GM21619 (cell line): ENCODE data around the gene CPB2.

Source experiments
- ATAC-seq: cut with Tn5 transposase; IDR thresholded peaks from one replicate; pipeline ENCODE4 v1.9.1; 2021; ENCODE audit not compliant: unreplicated experiment

CPB2 gene, protein sequence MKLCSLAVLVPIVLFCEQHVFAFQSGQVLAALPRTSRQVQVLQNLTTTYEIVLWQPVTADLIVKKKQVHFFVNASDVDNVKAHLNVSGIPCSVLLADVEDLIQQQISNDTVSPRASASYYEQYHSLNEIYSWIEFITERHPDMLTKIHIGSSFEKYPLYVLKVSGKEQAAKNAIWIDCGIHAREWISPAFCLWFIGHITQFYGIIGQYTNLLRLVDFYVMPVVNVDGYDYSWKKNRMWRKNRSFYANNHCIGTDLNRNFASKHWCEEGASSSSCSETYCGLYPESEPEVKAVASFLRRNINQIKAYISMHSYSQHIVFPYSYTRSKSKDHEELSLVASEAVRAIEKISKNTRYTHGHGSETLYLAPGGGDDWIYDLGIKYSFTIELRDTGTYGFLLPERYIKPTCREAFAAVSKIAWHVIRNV

DNA sequence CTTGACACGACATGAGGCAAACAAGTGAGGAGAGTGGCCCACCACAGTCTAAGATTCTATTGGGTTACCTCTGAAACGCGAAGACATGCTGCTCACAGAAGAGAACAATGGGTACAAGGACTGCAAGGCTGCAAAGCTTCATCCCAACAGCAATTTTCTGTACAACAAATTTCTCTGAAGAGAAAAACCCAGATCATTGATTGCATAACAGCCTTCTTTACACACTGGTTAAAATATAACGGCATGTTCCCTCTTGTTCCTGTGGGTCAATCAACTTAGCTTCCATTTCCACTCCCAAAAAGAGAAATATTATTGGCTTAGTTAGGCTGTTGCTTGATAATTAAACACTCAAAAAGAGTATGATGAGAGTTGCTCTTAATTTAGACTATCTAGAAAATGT, at the start of gene CPB2:
Gene CPB2, minus strand, starts transcription at position 166 of the 400 bp plus-strand sequence. Its CDS starts 24 bp downstream, at position 142.
- no peak for ATAC-seq

DNA sequence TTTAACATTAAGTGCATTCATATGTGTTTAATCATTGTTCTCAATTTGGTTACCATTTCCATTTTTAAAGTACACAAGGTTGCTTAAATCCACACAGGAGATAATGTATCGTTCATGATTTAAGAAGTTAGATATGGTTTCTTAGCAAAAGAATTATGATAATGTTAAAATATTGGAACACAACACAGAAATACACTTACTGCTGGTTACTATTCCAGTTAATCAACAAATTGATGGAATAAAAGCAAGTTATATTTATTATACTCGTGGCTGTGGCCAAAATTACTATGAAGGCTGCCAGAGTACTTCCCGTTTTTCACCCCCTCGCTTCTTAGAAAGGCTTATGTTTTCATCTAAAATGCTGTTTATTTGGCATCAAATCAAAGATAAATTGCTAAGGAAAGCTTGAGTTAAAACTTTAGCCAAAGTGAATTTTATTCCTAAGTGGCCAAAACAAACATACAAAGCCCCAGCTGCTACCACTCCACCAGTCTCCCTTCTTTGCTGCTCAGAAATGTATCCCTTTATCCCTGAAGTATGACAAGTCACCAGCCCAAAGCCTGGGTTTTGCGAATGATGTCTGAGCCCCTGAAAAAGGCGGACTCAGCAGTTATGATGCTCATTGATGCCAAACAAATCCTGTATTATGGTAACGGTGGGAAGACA, 49.4 kb upstream of the CPB2 start:
- ATAC-seq = no peak

DNA sequence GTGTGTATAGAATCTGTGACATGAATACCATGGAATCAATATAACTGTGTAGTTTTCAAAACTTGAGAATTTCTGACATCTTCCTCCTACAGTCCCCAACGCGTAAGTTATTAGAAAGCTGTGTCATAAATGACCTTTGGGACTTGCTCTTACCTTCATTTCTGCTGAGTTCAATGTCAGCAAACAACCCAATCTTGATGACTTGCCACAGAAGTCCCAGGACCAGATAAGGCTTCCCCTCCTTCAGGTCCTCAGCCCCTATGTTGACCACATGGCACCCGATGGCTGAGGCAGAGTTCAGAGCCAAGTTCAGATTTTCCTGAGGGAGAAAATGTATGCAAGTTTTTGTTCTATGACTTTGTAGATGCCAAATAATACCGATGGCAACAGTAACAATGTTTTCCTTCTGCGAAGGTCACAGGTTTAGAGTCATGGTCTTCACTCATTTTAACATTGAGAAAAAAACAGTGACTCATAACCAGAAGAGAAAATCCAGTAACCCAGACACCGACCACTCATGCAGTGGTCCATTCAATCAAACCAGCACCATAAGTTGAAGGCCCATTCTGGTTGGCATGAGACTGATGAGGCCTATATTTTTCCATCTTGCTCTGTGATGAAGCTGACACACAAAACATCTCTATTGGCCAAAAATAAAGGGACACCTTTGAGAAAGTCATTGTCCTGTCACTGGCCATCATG, 47.9 kb upstream of the CPB2 start:
- no peak for ATAC-seq

DNA sequence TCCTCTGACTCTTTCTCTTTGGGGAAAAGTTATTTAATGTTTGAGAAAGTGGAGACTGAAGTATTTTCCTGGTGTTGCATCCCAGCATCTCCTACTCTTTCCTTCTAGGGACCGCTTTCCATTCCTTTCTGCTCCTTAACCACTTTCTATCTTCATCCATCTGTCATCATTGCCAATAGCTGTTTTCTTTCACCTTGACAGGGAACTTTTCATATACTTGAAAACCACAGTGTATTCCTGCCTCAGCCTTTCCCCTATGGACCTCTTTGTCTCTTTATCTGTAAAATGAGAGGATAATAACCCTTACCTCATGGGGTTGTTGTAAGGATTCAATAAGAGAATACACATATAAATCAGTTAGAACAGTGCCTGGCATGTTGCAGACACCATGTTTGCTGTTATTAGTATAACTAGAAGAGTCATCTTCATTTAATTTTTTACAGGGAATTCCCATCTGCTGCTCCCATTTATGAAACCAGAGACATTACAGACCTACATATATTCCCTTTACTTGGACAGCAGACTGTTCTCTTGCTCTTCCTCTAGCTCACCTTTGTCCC, 45.4 kb upstream of the CPB2 start:
- no peak for ATAC-seq

DNA sequence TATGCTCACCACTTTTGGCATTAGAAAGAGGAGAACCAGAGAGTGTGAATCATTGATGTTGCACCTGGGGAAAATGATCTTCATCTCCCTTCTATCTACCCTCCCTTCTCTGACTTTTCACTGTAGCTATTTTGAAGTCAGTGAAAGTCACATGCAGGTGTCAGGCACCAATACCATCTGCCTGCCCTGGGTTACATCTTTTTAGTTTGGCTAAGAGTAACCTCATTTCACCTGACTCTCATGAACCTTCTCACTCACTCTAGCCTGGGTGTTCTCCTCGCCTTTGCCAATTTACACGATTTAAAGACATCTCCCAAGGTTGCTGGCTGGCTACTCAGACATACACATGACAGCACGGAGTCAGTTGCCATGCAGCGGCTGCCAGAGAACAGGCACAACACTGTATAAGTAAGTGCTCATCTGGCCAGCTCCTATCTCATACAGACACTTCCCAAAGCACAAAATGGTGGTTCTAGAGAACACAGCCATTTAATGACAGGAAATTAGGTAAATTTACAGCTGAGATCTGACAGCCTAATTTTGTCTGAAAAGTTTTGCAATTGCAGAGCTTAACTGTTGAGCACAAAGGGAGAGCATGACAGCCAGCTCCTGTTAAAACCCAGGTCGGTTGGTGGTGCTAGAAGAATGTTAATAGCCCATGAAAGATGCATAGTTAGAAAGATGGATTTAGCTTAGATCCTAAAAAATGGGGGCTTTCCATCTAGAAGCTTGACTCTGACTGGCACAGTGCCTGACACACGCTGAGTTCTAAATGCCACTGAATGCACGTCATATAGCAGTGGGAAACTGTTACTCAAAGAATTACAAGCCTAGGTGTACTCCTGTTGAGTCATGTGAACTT, 44.7 kb upstream of the CPB2 start:
- no peak for ATAC-seq

DNA sequence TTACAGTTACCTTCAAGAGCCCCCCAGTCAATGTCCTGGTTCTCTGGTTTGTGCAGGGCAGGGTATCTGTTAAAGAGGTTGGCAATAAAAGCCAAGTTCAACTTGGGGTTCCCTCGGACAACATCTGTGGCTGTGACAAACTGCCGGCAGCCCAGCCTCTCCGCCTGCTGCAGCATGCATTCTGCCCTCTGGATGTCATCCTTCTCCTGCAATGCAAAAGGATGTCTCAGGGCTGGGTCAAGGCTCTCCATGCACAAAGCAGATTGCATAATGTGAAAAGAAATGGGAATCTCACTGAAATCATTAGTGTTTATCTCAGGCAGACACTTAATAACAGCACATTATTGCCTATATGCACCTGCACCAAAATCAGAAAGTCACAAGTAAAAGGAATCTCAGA, 42.1 kb upstream of the CPB2 start:
- no peak for ATAC-seq

DNA sequence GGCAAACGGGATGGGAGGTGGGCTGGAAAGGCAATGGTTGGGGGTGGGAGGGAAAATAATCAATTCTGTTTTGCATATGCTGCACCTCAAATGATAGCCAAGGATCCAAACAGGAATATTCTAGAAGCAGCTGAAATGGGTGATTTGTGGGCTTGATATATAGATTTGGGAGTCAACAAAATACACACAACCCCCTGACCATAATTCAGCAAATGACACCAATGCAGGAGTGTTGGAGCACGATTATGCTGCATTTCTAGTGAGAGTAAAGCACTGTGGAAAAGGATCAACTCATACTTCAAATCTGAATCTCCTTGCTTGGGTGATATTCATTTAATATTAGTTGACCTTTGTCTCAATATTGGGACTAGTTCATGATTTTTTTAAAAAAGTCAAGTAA, 41.1 kb upstream of the CPB2 start:
- no peak for ATAC-seq

DNA sequence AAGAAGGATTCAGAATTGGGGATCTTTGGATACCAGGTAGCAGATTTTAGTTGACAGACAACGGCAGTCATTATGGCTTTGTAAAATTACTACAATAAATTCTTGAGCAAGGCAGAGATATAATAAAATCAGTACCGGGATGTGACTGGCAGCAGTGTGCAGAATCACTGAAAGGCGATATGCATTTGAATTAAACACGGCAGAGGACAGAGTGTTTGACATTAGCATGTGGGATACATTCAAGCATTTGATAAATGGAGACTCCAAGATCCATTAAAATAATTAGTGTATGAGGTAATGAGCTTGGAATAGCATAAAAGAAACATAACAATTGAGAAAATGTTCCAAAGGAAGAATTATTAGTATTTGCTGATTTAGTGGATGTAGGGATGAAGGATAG, 40.3 kb upstream of the CPB2 start:
- no peak for ATAC-seq

DNA sequence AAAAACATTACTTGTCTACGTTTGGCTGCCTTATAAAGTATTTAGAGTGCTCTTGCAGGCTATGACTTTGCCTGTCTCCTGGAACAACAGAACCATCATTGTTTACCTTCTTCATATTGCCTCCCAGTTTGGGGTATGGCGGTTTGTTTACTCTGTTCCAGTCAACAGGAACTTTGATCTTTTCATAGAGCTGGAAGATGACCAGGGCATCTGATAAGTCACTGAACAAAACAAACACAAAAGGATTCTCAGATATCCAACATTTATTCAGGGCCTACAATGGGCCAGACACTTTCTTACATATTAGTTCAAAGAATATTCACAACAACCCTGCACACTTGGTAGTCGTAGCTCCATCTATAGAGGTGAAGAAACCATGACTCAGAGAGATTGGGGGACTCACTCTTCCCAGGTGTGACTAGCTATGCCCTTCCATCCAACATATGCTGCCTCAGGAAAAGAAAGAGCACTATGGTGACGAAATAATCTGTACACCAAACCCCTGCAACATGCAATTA, 38.4 kb upstream of the CPB2 start:
- ATAC-seq = no peak

DNA sequence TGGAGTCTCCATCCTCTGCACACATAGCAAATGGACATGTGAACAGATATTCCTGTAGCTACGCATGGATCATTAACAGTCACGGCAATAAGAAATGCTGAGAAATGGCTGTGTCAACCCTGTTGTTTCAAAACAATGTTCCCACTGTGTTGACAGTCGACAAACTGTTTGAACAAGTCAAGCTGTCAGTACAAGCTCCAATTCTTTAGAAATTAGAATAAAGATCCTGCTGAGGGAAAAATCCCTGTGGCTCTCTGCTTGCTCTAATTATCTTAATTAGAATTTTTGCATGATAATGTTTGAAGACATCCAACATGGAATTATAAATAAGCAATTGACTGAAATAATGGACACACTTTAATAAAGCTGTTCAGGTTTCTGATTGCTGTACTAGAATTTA, 37.9 kb upstream of the CPB2 start:
- no peak for ATAC-seq

DNA sequence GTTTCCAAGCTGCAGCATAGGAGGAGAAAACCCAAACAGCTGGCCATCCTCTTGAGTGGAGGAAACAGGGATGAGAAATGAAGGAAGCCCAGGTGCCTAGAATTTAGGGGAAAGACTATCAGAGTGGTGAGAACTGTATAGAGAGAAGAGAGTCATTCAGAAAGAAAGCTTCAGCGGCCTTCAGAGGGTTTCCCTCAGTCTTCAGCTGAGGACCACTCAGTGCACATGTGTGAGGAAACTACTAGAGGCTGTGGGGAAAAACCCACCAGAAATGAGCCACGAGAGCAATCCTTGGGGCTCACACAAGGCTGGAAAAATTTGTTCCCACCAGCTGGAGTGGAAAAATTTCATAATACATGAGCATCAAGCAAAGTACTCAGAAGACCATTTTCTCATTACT, 35.2 kb upstream of the CPB2 start:
- no peak for ATAC-seq

DNA sequence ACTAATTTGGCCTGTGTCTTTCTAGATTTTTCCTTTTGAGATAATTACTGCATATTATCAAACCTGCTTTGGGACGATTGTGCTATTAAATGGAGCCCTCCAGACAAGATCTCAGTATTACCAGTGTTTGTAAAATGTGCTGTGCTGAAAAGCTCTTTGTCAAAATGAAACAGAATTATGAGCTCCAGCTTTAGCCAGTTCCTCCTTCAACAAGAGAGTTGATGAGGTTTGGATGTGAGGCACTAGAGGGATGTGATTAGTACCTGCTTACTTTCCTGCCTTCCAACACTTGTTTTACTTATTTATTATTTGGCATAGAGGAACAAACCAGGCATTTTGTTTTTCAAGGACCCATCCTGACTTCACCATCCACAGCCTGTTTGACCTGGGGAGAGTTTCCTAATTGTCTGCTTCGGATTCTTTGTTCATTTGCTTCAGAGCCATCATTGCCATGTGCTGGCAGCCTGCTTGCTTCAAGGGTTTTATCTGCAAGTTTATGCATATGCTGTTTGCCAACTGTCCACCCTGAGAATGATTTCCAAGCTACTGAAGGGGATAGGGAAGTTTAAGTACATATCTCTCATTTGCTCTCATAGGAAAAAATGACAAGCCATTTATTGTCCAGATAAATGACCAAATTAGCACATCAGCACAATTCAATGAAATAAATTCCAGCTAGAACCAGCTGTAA, 32.9 kb upstream of the CPB2 start:
- no peak for ATAC-seq

DNA sequence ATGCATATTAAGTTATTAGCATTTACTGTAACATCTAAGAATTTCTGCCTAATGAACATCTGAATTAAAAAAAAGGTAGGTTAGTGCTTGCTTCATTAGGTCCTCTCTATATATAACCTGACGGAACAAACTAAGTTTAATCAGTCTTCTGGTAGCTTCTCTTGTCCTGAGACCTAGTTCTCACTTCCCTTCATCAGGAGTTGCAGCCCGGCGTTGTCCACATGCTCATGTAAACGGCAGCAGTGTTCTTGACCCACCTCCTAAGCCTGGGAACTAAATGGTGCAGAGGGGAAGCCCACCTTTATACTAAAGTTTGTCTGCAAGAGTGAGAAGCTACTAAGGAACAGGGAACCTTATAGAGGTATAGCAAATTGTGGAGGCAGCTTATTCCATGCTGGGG, 31.9 kb upstream of the CPB2 start:
- no peak for ATAC-seq

DNA sequence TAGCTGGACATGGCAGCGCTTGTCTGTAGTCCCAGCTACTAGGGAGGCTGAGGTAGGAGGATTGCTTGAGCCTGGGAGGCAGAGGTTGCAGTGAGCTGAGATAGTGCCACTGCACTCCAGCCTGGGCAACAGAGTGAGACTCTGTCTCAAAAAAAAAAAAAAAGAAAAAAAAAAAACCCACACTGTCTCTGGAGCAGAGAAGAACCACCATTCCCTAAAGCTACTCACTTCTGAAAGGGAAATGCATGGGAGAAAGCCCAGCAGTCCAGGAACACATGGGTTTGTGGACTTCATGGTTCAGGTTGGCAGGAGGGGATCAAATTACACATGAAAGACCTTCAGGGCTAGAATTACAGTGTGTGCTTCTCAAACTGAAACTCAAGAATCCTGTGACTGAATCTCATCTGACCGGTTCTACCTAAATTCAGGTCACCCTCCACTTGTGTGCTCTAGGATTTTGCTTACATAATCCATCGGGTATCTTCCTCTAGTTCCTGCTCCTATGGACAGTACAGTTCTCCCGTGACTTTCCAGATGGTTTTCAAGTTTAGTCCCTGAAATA, 30.2 kb upstream of the CPB2 start:
- no peak for ATAC-seq

DNA sequence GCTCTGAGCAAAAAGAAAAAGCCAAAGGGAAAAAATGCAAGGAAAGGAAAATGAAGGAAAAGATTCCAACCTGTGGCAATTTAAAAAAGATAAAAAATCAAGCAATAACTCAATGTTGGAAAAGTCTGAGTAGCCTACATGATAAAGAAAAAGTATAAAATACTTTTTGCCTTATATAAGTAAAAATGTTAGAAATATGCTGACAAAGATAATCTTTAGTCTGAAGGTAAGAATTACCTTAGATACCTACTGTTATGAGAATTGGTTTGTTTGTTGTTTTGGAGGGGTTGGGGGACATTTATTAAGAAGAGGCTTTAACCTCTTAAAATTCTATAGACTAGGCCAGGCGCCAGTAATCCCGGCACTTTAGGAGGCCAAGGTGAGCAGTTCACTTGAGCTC, 29.7 kb upstream of the CPB2 start:
- ATAC-seq = no peak

DNA sequence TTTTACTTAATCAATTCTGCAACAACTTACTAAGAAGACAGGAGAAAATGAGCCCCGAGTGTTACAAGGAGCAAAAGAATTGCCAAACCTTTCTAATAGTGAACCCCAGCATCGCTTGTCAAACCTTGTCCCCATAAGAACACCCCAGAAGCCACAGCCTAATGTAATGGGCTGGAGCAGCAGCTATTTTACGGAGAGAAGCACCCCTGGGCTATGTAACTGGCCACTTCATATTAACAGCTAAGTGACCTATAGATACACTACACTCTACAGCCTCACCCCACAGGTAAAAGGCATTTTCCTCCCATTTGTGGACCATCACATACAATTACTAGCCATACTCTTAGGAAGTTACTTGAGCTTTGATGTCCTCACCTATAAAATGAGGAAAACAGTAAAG, 27.3 kb upstream of the CPB2 start:
- no peak for ATAC-seq

DNA sequence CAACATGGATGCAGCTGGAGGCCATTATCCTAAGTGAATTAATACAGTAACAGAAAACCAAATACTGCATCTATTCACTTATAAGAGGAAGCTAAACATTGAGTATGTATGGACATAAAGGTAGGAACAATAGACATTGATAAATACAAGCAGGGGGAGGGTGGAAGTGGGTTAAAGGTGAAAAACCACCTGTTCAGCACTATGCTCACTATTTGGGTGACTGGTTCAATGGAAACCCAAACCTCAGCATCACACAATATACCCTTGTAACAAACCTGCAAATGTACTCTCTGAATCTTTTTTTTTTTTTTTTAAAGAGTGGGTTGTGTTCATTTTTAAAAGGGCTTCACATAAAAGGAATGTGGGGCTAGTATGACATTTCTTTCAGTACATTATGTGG, 26.9 kb upstream of the CPB2 start:
- ATAC-seq = no peak

DNA sequence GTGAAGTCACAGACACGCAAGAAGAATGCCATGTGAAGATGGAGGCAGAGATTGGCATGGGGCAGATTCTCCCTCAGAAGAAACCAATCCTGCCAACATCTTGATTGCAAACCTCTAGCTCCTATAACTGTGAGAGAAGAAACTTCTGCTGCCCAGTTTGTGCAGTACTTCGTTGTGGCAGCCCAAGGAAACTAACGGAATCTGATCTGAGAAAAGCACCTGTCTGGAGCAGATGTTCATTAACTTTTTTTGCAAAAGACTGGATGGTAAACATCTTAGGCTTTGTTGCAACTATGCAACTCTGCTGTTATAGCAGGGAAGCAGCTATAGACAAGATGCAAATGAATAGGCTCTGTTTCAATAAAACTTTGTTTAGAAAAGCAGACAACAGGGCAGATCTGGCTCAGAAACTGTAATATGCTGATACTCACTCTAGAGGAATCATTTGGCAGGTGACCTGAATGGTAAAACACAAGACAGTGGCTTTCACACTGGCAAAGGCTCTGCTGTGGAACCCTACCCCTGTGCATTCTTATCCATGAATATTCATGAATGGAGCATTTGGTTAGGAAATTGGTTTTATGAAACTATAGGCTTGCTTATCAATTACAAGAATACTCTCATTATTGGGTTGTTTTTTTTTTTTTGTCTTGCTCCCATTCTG, 25.3 kb upstream of the CPB2 start:
- ATAC-seq = no peak

DNA sequence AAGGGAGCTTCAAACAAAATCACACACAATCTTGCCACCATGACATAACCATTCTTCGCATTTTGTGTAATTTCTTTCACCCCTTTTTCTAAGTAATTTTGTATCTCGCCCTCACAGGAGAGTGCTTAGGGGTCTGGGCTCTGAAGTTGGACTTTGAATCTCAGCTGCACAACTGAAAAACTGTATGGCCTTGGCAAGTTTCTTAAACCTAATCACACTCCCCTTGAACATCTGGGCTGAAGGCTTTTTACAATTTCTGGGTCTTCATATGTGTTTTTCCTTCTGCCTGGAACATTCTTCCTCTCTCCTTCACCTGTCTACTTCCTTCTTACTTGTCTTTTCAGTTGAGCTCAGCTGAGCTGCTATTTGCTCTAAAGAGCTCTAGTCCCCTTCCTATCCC, 24.3 kb upstream of the CPB2 start:
- no peak for ATAC-seq
